ENCODE data around the gene CPVL. TPM values are rescaled to one million over a fixed set of nuclear protein-coding genes. Genes with fewer than 3 reads are reported as not detected.

The CPVL gene
- total RNA-seq, 1 experiment from 2014 or later, result 62.7 TPM

- no peak overlapping the region for H3K27ac Mint-ChIP-seq (ENCODE audit: unreplicated experiment)
- H3K4me3 Mint-ChIP-seq (ENCODE audit: low read depth, unreplicated experiment), result no peak overlapping the region
- BruUV-seq (replicated peaks), result no TSS peak
- no peaks in the 10 kb centered on the region for H3K4me1 Mint-ChIP-seq (ENCODE audit: low read depth, unreplicated experiment)
- no peak for TF ChIP-seq CTCF (IDR thresholded peaks at IDR 0.05; ENCODE audit: unreplicated experiment)
- no peaks in the 10 kb centered on the region for H3K36me3 Mint-ChIP-seq (ENCODE audit: insufficient read depth, unreplicated experiment)
- no peak for DNase-seq
- H3K27me3 Mint-ChIP-seq (ENCODE audit: unreplicated experiment), result no peaks in the 10 kb centered on the region
- CTCF ChIA-PET, result interaction anchor here (0.8 to 1.1 kb wide), 3 partner anchors 10 to 120 kb away, joined by 3 read pairs; no protein-coding TSS in a partner anchor
- no peaks in the 10 kb centered on the region for H3K9me3 Mint-ChIP-seq (ENCODE audit: low read depth, unreplicated experiment)
- intact Hi-C loops (cut with micrococcal nuclease; ENCODE audit: unreplicated experiment), result no loop called here
Measured at GRCh38 chr7:29076631-29077030, 69.7 kb downstream of the CPVL start.

- Mint-ChIP-seq H3K36me3 (ENCODE audit: insufficient read depth, unreplicated experiment) (no peaks in the 10 kb centered on the region), H3K27me3 (ENCODE audit: unreplicated experiment) (no peaks in the 10 kb centered on the region), H3K4me3 (ENCODE audit: low read depth, unreplicated experiment) (no peak overlapping the region), H3K9me3 (ENCODE audit: low read depth, unreplicated experiment) (no peaks in the 10 kb centered on the region), H3K4me1 (ENCODE audit: low read depth, unreplicated experiment) (no peaks in the 10 kb centered on the region), H3K27ac (ENCODE audit: unreplicated experiment) (no peak overlapping the region)
- CTCF ChIA-PET, result interaction anchor here (0.6 to 0.7 kb wide), 2 partner anchors 148 to 163 kb away, joined by 3 read pairs; no protein-coding TSS in a partner anchor
- no peak for DNase-seq
- TF ChIP-seq CTCF (IDR thresholded peaks at IDR 0.05; ENCODE audit: unreplicated experiment), result no peak
- intact Hi-C loops (cut with micrococcal nuclease; ENCODE audit: unreplicated experiment), result no loop called here
- BruUV-seq (replicated peaks), result no TSS peak
Measured at GRCh38 chr7:29075606-29076005, 70.7 kb downstream of the CPVL start.

DNA sequence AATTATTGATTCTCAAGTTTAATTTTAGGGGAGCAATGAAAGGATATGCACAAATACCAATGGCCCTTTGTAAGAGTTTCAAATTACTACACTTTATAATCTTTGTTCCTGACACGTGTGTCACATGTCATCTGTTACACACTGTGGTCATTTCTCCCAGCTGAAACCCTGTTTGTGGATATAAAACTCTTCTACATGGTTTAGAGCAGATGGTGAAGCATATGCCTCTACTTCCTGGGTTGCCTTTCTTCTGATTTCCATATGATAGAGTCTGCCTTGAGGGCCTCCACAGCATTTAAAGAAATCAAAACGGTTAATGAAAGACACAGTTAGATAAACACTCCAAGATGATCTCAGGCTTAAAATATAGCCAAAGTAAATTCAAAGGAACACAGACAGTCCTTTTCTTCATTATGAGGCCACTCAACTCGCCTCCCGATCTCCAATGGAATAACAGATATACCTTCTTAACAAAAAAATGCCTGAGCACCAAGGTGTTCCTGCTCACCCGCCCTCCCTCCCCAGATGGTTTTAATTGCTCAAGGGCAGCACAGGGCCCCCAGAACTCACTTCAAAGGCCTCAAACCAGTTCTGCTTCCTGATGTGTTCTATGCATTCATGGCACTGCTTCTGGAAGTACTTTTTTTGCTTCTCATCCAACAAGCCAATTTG lies 75.0 kb downstream of the CPVL start:
- no peaks in the 10 kb centered on the region for H3K36me3 Mint-ChIP-seq (ENCODE audit: insufficient read depth, unreplicated experiment)
- no peaks in the 10 kb centered on the region for H3K27me3 Mint-ChIP-seq (ENCODE audit: unreplicated experiment)
- intact Hi-C loops (cut with micrococcal nuclease; ENCODE audit: unreplicated experiment), result no loop called here
- CTCF ChIA-PET, result no interaction called here
- DNase-seq, result no peak
- H3K9me3 Mint-ChIP-seq (ENCODE audit: low read depth, unreplicated experiment), result no peaks in the 10 kb centered on the region
- no peak for TF ChIP-seq CTCF (IDR thresholded peaks at IDR 0.05; ENCODE audit: unreplicated experiment)
- BruUV-seq (replicated peaks), result no TSS peak
- no peaks in the 10 kb centered on the region for H3K4me1 Mint-ChIP-seq (ENCODE audit: low read depth, unreplicated experiment)
- H3K4me3 Mint-ChIP-seq (ENCODE audit: low read depth, unreplicated experiment), result no peak overlapping the region
- H3K27ac Mint-ChIP-seq (ENCODE audit: unreplicated experiment), result no peak overlapping the region

GRCh38 chr7:29066641-29067040 lies 79.7 kb downstream of the CPVL start:
- intact Hi-C loops (cut with micrococcal nuclease; ENCODE audit: unreplicated experiment), result no loop called here
- Mint-ChIP-seq H3K27me3 (ENCODE audit: unreplicated experiment) (no peaks in the 10 kb centered on the region), H3K4me1 (ENCODE audit: low read depth, unreplicated experiment) (no peaks in the 10 kb centered on the region), H3K9me3 (ENCODE audit: low read depth, unreplicated experiment) (no peaks in the 10 kb centered on the region), H3K27ac (ENCODE audit: unreplicated experiment) (no peak overlapping the region), H3K4me3 (ENCODE audit: low read depth, unreplicated experiment) (no peak overlapping the region), H3K36me3 (ENCODE audit: insufficient read depth, unreplicated experiment) (no peaks in the 10 kb centered on the region)
- no peak for DNase-seq
- no TSS peak for BruUV-seq (replicated peaks)
- CTCF ChIA-PET, result no interaction called here
- TF ChIP-seq CTCF (IDR thresholded peaks at IDR 0.05; ENCODE audit: unreplicated experiment), result no peak

Measured in Calu3 (cell line).